Measurements from ENCODE around the gene ETV4. TPM values are rescaled to one million over a fixed set of nuclear protein-coding genes. Genes with fewer than 3 reads are reported as not detected.

The ETV4 gene
- total RNA-seq, 1 experiment from 2014 or later, result 195 TPM

DNA sequence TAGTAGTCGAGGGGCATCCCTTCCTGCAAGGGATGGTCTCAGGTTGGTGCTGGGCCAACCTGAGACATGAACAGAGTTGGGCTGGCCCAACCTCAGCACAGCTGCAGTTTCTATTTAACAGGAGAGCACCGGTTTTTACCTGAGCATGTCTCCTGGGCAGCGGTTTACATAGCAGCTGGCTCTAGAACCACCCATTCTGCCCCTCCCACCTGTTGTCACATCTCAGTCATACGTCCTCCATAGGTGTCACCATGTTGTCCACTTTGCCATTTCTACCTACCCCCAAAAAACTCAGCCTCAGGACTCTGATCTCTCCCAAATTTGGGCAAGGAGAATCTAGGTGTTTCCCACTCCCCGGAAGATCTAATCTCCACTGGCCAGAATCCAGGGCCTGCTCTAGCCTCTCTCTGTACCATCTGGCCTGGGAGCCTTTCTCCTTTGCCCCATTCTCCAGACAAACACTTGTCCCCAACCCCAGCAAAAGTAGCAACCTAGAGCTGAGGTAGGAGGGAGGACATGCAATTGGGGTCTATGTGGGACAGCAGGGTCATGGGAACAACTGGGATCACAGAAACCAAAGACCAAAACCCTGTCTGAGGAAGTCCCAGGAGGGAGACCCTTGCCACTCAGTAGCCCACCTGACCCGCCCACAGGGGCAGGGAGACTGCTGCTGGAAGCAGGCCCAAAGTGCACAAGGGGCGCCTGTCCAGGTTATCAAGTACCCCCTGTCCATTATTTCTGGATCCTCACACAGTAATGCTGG, 19.1 kb downstream of the ETV4 start (continued):
- TF ChIP-seq, protein P1, sequence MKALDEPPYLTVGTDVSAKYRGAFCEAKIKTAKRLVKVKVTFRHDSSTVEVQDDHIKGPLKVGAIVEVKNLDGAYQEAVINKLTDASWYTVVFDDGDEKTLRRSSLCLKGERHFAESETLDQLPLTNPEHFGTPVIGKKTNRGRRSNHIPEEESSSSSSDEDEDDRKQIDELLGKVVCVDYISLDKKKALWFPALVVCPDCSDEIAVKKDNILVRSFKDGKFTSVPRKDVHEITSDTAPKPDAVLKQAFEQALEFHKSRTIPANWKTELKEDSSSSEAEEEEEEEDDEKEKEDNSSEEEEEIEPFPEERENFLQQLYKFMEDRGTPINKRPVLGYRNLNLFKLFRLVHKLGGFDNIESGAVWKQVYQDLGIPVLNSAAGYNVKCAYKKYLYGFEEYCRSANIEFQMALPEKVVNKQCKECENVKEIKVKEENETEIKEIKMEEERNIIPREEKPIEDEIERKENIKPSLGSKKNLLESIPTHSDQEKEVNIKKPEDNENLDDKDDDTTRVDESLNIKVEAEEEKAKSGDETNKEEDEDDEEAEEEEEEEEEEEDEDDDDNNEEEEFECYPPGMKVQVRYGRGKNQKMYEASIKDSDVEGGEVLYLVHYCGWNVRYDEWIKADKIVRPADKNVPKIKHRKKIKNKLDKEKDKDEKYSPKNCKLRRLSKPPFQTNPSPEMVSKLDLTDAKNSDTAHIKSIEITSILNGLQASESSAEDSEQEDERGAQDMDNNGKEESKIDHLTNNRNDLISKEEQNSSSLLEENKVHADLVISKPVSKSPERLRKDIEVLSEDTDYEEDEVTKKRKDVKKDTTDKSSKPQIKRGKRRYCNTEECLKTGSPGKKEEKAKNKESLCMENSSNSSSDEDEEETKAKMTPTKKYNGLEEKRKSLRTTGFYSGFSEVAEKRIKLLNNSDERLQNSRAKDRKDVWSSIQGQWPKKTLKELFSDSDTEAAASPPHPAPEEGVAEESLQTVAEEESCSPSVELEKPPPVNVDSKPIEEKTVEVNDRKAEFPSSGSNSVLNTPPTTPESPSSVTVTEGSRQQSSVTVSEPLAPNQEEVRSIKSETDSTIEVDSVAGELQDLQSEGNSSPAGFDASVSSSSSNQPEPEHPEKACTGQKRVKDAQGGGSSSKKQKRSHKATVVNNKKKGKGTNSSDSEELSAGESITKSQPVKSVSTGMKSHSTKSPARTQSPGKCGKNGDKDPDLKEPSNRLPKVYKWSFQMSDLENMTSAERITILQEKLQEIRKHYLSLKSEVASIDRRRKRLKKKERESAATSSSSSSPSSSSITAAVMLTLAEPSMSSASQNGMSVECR (CRISPR knock-in tag; IDR thresholded peaks at IDR 0.05; ENCODE audit: borderline replicate concordance), result no peak
- no peak for TF ChIP-seq MXD4 (CRISPR knock-in tag; IDR thresholded peaks at IDR 0.05; ENCODE audit: borderline replicate concordance)

DNA sequence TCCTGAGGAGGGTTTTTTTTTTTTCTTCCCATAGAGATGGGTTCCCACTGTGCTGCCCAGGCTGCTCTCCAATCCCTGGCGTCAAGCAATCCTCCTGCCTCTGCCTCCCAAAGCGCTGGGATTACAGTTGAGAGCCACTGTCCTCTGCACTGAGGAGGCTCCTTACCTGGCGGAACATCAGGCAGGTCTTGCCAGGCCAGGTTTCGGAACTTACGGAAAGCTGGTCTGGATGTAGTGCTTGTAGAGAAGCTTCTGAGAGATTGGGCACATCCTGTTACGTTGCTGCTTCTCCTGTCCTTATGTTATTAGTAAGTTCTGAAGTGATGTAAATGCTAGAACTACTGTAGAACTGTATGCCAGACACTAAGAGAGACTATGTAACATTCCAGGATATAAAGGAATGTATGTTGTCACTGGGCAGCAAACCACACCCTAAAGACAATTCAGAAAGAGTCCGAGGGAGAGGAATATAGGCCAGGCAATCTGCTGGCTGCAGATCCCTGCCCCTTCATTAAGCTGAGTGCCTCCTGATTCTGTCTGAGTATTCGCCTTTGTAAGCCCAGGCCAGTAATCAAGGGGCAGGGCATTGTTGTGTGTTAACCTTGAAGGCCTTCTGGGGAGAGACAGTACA, 21.1 kb downstream of the ETV4 start:
- H3K9me3 Mint-ChIP-seq, result no peaks in the 10 kb centered on the region
- peaks cover 49% of the 10 kb centered on the region for H3K4me1 Mint-ChIP-seq
- H3K27ac Mint-ChIP-seq, result peak overlapping the region; percentile 80; the same call in 1 of the 2 replicates
- DNase-seq (ENCODE audit: low spot score), result no peak
- no peak overlapping the region for H3K4me3 Mint-ChIP-seq
- peaks cover 47% of the 10 kb centered on the region for H3K36me3 Mint-ChIP-seq
- ATAC-seq, result no peak
- ChIA-PET POLR2A (interaction anchor here (1.4 kb wide), 1 partner anchor 21 kb away, joined by 7 read pairs; the partner anchor contains the start of gene ETV4), CTCF (interaction anchor here (0.6 to 2.2 kb wide), 11 partner anchors 12 to 1128 kb away, joined by 3 to 9 read pairs (median 5); partner anchors contain the start of gene DHX8)
- no peaks in the 10 kb centered on the region for H3K27me3 Mint-ChIP-seq (ENCODE audit: low read depth)
- no peak for TF ChIP-seq TP53 (CRISPR knock-in tag; IDR thresholded peaks at IDR 0.05)
- TF ChIP-seq NR1H2 (CRISPR knock-in tag; IDR thresholded peaks at IDR 0.05), result no peak
- TF ChIP-seq, protein P2, sequence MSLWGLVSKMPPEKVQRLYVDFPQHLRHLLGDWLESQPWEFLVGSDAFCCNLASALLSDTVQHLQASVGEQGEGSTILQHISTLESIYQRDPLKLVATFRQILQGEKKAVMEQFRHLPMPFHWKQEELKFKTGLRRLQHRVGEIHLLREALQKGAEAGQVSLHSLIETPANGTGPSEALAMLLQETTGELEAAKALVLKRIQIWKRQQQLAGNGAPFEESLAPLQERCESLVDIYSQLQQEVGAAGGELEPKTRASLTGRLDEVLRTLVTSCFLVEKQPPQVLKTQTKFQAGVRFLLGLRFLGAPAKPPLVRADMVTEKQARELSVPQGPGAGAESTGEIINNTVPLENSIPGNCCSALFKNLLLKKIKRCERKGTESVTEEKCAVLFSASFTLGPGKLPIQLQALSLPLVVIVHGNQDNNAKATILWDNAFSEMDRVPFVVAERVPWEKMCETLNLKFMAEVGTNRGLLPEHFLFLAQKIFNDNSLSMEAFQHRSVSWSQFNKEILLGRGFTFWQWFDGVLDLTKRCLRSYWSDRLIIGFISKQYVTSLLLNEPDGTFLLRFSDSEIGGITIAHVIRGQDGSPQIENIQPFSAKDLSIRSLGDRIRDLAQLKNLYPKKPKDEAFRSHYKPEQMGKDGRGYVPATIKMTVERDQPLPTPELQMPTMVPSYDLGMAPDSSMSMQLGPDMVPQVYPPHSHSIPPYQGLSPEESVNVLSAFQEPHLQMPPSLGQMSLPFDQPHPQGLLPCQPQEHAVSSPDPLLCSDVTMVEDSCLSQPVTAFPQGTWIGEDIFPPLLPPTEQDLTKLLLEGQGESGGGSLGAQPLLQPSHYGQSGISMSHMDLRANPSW (CRISPR knock-in tag; conservative IDR thresholded peaks at IDR 0.05; ENCODE audit: low read depth), result no peak
- TF ChIP-seq JAZF1 (CRISPR knock-in tag; IDR thresholded peaks at IDR 0.05), result no peak
- TF ChIP-seq, protein P3, sequence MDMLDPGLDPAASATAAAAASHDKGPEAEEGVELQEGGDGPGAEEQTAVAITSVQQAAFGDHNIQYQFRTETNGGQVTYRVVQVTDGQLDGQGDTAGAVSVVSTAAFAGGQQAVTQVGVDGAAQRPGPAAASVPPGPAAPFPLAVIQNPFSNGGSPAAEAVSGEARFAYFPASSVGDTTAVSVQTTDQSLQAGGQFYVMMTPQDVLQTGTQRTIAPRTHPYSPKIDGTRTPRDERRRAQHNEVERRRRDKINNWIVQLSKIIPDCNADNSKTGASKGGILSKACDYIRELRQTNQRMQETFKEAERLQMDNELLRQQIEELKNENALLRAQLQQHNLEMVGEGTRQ (CRISPR knock-in tag; IDR thresholded peaks at IDR 0.05), result no peak
- TF ChIP-seq ZNF138 (CRISPR knock-in tag; conservative IDR thresholded peaks at IDR 0.05), result no peak
- TF ChIP-seq EMX1 (CRISPR knock-in tag; IDR thresholded peaks at IDR 0.05), result no peak
- TF ChIP-seq, protein P4, sequence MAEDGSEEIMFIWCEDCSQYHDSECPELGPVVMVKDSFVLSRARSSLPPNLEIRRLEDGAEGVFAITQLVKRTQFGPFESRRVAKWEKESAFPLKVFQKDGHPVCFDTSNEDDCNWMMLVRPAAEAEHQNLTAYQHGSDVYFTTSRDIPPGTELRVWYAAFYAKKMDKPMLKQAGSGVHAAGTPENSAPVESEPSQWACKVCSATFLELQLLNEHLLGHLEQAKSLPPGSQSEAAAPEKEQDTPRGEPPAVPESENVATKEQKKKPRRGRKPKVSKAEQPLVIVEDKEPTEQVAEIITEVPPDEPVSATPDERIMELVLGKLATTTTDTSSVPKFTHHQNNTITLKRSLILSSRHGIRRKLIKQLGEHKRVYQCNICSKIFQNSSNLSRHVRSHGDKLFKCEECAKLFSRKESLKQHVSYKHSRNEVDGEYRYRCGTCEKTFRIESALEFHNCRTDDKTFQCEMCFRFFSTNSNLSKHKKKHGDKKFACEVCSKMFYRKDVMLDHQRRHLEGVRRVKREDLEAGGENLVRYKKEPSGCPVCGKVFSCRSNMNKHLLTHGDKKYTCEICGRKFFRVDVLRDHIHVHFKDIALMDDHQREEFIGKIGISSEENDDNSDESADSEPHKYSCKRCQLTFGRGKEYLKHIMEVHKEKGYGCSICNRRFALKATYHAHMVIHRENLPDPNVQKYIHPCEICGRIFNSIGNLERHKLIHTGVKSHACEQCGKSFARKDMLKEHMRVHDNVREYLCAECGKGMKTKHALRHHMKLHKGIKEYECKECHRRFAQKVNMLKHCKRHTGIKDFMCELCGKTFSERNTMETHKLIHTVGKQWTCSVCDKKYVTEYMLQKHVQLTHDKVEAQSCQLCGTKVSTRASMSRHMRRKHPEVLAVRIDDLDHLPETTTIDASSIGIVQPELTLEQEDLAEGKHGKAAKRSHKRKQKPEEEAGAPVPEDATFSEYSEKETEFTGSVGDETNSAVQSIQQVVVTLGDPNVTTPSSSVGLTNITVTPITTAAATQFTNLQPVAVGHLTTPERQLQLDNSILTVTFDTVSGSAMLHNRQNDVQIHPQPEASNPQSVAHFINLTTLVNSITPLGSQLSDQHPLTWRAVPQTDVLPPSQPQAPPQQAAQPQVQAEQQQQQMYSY (CRISPR knock-in tag; IDR thresholded peaks at IDR 0.05), result no peak
- no peak for TF ChIP-seq ZNF423 (CRISPR knock-in tag; IDR thresholded peaks at IDR 0.05)
- no peak for TF ChIP-seq ZNF121 (CRISPR knock-in tag; IDR thresholded peaks at IDR 0.05)
- no peak for TF ChIP-seq GABPB1 (CRISPR knock-in tag; IDR thresholded peaks at IDR 0.05)
- no peak for TF ChIP-seq IRF2 (CRISPR knock-in tag; IDR thresholded peaks at IDR 0.05; ENCODE audit: borderline replicate concordance, low read depth)
- TF ChIP-seq, protein P5, sequence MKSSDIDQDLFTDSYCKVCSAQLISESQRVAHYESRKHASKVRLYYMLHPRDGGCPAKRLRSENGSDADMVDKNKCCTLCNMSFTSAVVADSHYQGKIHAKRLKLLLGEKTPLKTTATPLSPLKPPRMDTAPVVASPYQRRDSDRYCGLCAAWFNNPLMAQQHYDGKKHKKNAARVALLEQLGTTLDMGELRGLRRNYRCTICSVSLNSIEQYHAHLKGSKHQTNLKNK (CRISPR knock-in tag; IDR thresholded peaks at IDR 0.05), result no peak
- no peak for TF ChIP-seq ZNF232 (CRISPR knock-in tag; IDR thresholded peaks at IDR 0.05)
- no peak for TF ChIP-seq SMAD3 (CRISPR knock-in tag; IDR thresholded peaks at IDR 0.05; ENCODE audit: borderline replicate concordance)
